Gastroesophageal sphincter (tissue), 4 donors: ENCODE data around the gene TULP4. TPM values are rescaled to one million over a fixed set of nuclear protein-coding genes. Genes with fewer than 3 reads are reported as not detected.

Source experiments
- ATAC-seq: fragments of 150-250 bp; one replicate; pipeline ENCODE4 v1.9.1; 2016; ENCODE audit warnings: mild to moderate bottlenecking, moderate library complexity
- H3K27ac ChIP-seq, 4 donors: fragments of 200-600 bp; sonication (generic) in 3 of 4; 1 replicate in 3 of 4; 2 replicates in 1 of 4; pipeline ENCODE4 v1.5.1; 2016 to 2019
- H3K27me3 ChIP-seq: fragments of 200-600 bp; sonication (generic); one replicate; pipeline ENCODE4 v1.5.1; 2019
- H3K36me3 ChIP-seq, 2 donors: fragments of 200-600 bp; sonication (generic); one replicate each; pipeline ENCODE4 v1.5.1; 2019; ENCODE audit warnings: control low read depth in 1 of 2
- H3K4me1 ChIP-seq, 3 donors: fragments of 200-600 bp; sonication (generic); 1 replicate in 2 of 3; 2 replicates in 1 of 3; pipeline ENCODE4 v1.5.1; 2016 to 2019; ENCODE audit warnings: control low read depth in 2 of 3
- H3K4me3 ChIP-seq, 2 donors: fragments of 200-600 bp; sonication (generic); one replicate each; pipeline ENCODE4 v1.5.1; 2019; ENCODE audit warnings: mild to moderate bottlenecking in 1 of 2, moderate library complexity in 1 of 2
- H3K9me3 ChIP-seq, 3 donors: fragments of 200-600 bp; sonication (generic); one replicate each; pipeline ENCODE4 v1.5.1; 2017 to 2019; ENCODE audit warnings: control low read depth in 2 of 3
- CTCF ChIP-seq, 4 experiments: fragments of 200-600 bp in 2 of 4; fragments of 450-650 bp in 2 of 4; sonication (generic) in 1 of 4; IDR thresholded peaks; one replicate each; pipeline ENCODE4 v1.5.1; 2017 to 2019; ENCODE audit warnings: antibody characterized with exemption in 4 of 4, mild to moderate bottlenecking in 2 of 4, moderate library complexity in 2 of 4
- EP300 ChIP-seq: sonication (generic); formaldehyde crosslinking; IDR thresholded peaks from one replicate; pipeline ENCODE4 v1.6.1; 2017; ENCODE audit warnings: antibody characterized with exemption, mild to moderate bottlenecking
- WGBS, 2 donors: methylation state at CpG; one replicate each; pipeline ENCODE4 v1.1.5; 2018; ENCODE audit warnings: low coverage in 1 of 2; 5-methylcytosine and 5-hydroxymethylcytosine counted together
- small RNA-seq, 4 donors: library from RNA; depleted of rRNA; stranded (forward); fragments of <200 nt; gene quantifications; one replicate each; pipeline ENCODE3, GENCODE V24; 2016
- total RNA-seq, 4 donors: library from RNA; depleted of rRNA; stranded (reverse); fragments of >200 nt; gene quantifications; one replicate each; pipeline ENCODE4 v1.1.0, GENCODE V29; 2016

Gene TULP4
- total RNA-seq, 4 donors from 2014 or later, result 159 to 244 (median 201) TPM

GRCh38 chr6:158560836-158561320, 248.6 kb downstream of the TULP4 start:
- no peak for ATAC-seq
- TF ChIP-seq EP300 (no peak), CTCF (IDR thresholded peaks at IDR 0.05) (peak in 1 of 4 experiments; percentile 1)
- H3K27me3 ChIP-seq, result peaks cover 7% of the 10 kb centered on the region
- H3K9me3 ChIP-seq, result no peaks in the 10 kb centered on the region
- H3K4me1 ChIP-seq, result peaks cover 0 to 28% (median 13%) of the 10 kb centered on the region in 3 donors
- WGBS, 2 donors, result 17 to 25% methylated on average over 1 to 2 of the region's 19 CpGs
- no peaks in the 10 kb centered on the region for H3K36me3 ChIP-seq
- peak overlapping the region; percentile 94 to 97 for H3K4me3 ChIP-seq
- H3K27ac ChIP-seq, result peak overlapping the region in 3 of 4 donors; percentile 92 to 96 (median 92)

Small RNA genes lying within 50 kb of the gene (small RNA-seq; reads per million reads assigned to genes)
- 0 reads per million in 4 donors for gene RN7SL173P

Other genes with a start within 250 kb of the TULP4 start
- 10 to 100 TPM; 22.9 to 36.5 (median 27.8) TPM for gene SERAC1, start 144.2 kb upstream of the TULP4 start, total RNA-seq
- 10 to 100 TPM in 2 of 4 donors, 1 to 10 TPM in 2; 7.9 to 19.4 (median 10.4) TPM for gene GTF2H5, start 144.1 kb upstream of the TULP4 start, total RNA-seq
- 10 to 100 TPM; 26.8 to 38.3 (median 29.3) TPM for gene TMEM181, start 247.6 kb downstream of the TULP4 start, total RNA-seq